Adrenal gland (tissue), 12 donors: ENCODE data around the gene RALGAPB. TPM values are rescaled to one million over a fixed set of nuclear protein-coding genes. Genes with fewer than 3 reads are reported as not detected.
"Not testable (repeated sequence)": the region's sequence is repeated elsewhere in the genome, so short reads cannot be mapped to it uniquely, and the experiment has no call there.

Source experiments
- DNase-seq, 7 donors: peaks; one replicate each; pipeline ENCODE4 v3.0.0-alpha.2; 2019 to 2020
- H3K27ac ChIP-seq, 5 donors: fragments of 200-600 bp; sonication (generic) in 4 of 5; 1 replicate in 3 of 5; 2 replicates in 2 of 5; pipeline versions ENCODE4 v1.5.1 to v1.8.0; 2016 to 2020; ENCODE audit warnings: mild to moderate bottlenecking in 1 of 5
- H3K27me3 ChIP-seq: fragments of 200-600 bp; 2 replicates; pipeline ENCODE4 v1.8.0; 2021
- H3K36me3 ChIP-seq, 2 donors: fragments of 200-600 bp; replicated peaks in 1 of 2; 1 replicate in 1 of 2; 2 replicates in 1 of 2; pipeline versions ENCODE4 v1.5.1 to v1.8.0; 2018 to 2022
- H3K4me1 ChIP-seq, 2 donors: fragments of 200-600 bp; replicated peaks in 1 of 2; 1 replicate in 1 of 2; 2 replicates in 1 of 2; pipeline versions ENCODE4 v1.5.1 to v1.8.0; 2018 to 2021
- H3K4me3 ChIP-seq, 4 donors: fragments of 200-600 bp; sonication (generic) in 3 of 4; one replicate each; pipeline ENCODE4 v1.5.1; 2016 to 2018
- H3K9me3 ChIP-seq, 3 donors: fragments of 200-600 bp; sonication (generic) in 1 of 3; replicated peaks in 1 of 3; 1 replicate in 2 of 3; 2 replicates in 1 of 3; pipeline versions ENCODE4 v1.5.1 to v1.8.0; 2016 to 2021
- CTCF ChIP-seq, 6 experiments: fragments of 450-650 bp in 4 of 6; fragments of 200-600 bp in 2 of 6; sonication (generic) in 1 of 6; IDR thresholded peaks; 1 replicate in 5 of 6; 2 replicates in 1 of 6; pipeline versions ENCODE4 v1.5.1 to v1.8.0; 2016 to 2021; ENCODE audit warnings: antibody characterized with exemption in 6 of 6, mild to moderate bottlenecking in 2 of 6, moderate library complexity in 1 of 6
- POLR2A ChIP-seq, 2 donors: fragments of 450-650 bp; IDR thresholded peaks; one replicate each; pipeline ENCODE4 v1.6.1; 2017; ENCODE audit warnings: antibody characterized with exemption in 2 of 2, mild to moderate bottlenecking in 2 of 2, moderate library complexity in 1 of 2
- WGBS, 4 donors: extraction: QIAGEN DNeasy Blood & Tissue Kit in 2 of 4; methylation state at CpG; one replicate each; pipeline versions ENCODE4 v1.1.5 to v1.1.7; 2013 to 2017; 5-methylcytosine and 5-hydroxymethylcytosine counted together
- intact Hi-C, 2 donors: fragments of 100-400 bp; cut with DNase I; formaldehyde crosslinking; loops; one replicate each; pipeline versions ENCODE4 v1.14.1 to v1.15.0; 2022 to 2023
- polyA plus RNA-seq, 3 donors: library from polyadenylated mRNA; stranded (reverse); fragments of 200-250 nt in 2 of 3; fragments of 350-450 nt in 1 of 3; fragmentation: Illumina TruSeq in 1 of 3; extraction: RNeasy Lipid Tissue Mini Kit (QIAGEN cat#74804) in 1 of 3; gene quantifications; one replicate each; pipeline ENCODE4 v1.2.3, GENCODE V29; 2013 to 2014
- total RNA-seq, 9 donors: library from RNA; depleted of rRNA in 4 of 9; stranded (reverse); fragments of >200 nt in 4 of 9; fragments of 120-200 nt in 1 of 9; fragmentation: NEBNext Ultra II Directional in 1 of 9; extraction: Animal tissue kit (Norgen Biotek cat#: 25700) in 1 of 9; gene quantifications; one replicate each; pipeline versions ENCODE4 v1.1.0 to v1.2.4, GENCODE V29; 2013 to 2023
- donor health status: healthy with polysubstance abuse.
- donor health status: Bipolar disorder and iron deficiency.
- donor health status: DM: yes; HTN: yes; CAD: no.
- donor health status: DM: no; HTN: no; CAD: no.
- donor health status: DM: no; HTN: no; CAD: no.
- donor health status: DM: yes; HTN: yes; CAD: no.

The RALGAPB gene
- total and polyA plus RNA-seq, 12 donors, result 11.7 to 44.7 (median 31.7) TPM

DNA sequence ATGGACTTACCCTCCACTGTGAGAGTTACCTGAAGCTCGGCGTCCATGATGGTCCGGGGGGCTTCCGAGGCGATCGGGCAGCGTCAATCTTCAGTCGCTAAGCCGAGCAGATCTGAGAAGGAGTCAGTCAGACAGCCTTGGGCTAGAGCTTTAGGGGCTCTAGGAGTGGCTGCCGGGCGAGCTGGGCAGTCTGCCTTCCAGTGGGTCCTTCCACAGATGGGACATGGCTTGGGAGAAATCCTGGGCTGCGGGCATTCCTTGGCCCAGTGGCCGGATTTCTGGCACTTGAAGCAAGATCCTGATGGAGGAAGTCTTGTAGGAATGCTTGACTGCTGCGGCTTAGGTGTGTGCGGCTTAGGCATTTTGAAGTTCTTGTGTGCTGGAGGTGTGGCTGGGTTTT is 123.2 kb downstream of the RALGAPB start:
- H3K4me1 ChIP-seq, DNase-seq, H3K27ac ChIP-seq, intact Hi-C loops, H3K4me3 ChIP-seq, H3K27me3 ChIP-seq, H3K9me3 ChIP-seq, H3K36me3 ChIP-seq: not testable (repeated sequence)
- WGBS, 4 donors, result 85 to 89% (median 87%) methylated on average over 8 to 15 of the region's 15 CpGs

DNA sequence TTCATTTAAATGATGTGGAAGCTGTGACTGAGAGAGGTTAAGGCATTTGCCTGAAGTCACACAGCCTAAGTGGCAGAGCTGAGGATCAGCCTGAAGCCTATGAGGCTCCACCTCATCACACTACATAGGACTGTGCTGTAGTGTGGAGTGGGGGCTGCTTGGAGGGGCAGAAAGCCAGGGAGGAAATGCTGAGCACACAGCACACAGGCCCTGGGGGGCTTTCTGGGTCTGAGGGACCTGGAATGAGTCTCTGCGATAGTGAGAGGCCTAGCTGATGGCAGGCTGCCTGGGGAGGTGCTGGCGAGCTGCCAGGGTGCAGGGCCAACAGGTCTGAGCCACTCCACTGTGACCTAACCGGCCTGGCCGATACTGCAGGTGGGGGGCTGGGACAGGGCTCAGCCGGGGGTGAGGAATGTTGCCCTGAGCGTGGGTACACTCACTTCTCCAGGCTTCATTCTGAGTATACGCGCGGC is 126.8 kb downstream of the RALGAPB start:
- H3K27ac ChIP-seq, result no peak overlapping the region
- H3K9me3 ChIP-seq, result no peaks in the 10 kb centered on the region
- H3K4me1 ChIP-seq, result no peaks in the 10 kb centered on the region
- TF ChIP-seq POLR2A (IDR thresholded peaks at IDR 0.05) (no peak), CTCF (IDR thresholded peaks at IDR 0.05) (no peak)
- no peaks in the 10 kb centered on the region for H3K36me3 ChIP-seq
- H3K4me3 ChIP-seq, result no peak overlapping the region
- intact Hi-C loops, result no loop called here
- DNase-seq, result peak; percentile 52 to 76 (median 69)
- 31 to 53% (median 50%) methylated on average over 2 to 9 of the region's 9 CpGs for WGBS, 4 donors
- H3K27me3 ChIP-seq, result peaks cover 19% of the 10 kb centered on the region

GRCh38 chr20:38600057-38600456 is 127.4 kb downstream of the RALGAPB start:
- H3K9me3 ChIP-seq, result no peaks in the 10 kb centered on the region
- DNase-seq, result no peak
- WGBS, 4 donors, result 94 to 100% (median 97%) methylated on average over 1 of the region's 1 CpG
- no peak for TF ChIP-seq CTCF (IDR thresholded peaks at IDR 0.05)
- no peak for TF ChIP-seq POLR2A (IDR thresholded peaks at IDR 0.05)
- no peaks in the 10 kb centered on the region for H3K36me3 ChIP-seq
- intact Hi-C loops, result no loop called here
- H3K27me3 ChIP-seq, result peaks cover 19% of the 10 kb centered on the region
- H3K27ac ChIP-seq, result no peak overlapping the region
- no peak overlapping the region for H3K4me3 ChIP-seq
- H3K4me1 ChIP-seq, result no peaks in the 10 kb centered on the region

GRCh38 chr20:38601216-38602184 is 128.9 kb downstream of the RALGAPB start, which contains the start of gene ARHGAP40:
TSS of gene ARHGAP40 (plus strand) at chr20:38601809.
- TF ChIP-seq POLR2A (IDR thresholded peaks at IDR 0.05) (no peak), CTCF (IDR thresholded peaks at IDR 0.05) (no peak)
- DNase-seq, result no peak
- peaks cover 19% of the 10 kb centered on the region for H3K27me3 ChIP-seq
- no peaks in the 10 kb centered on the region for H3K9me3 ChIP-seq
- no peaks in the 10 kb centered on the region for H3K36me3 ChIP-seq
- WGBS, 4 donors, result 12 to 21% (median 15%) methylated on average over 19 to 42 of the region's 42 CpGs
- H3K27ac ChIP-seq, result no peak within 1 kb of the TSS
- no peaks in the 10 kb centered on the region for H3K4me1 ChIP-seq
- intact Hi-C loops, result no loop called here
- no peak within 1 kb of the TSS for H3K4me3 ChIP-seq
